ENCODE data around the gene COL6A2.

GRCh38 chr21:46125846-46126301, 28.0 kb downstream of the COL6A2 start:
- TF ChIP-seq KDM1A (IDR thresholded peaks at IDR 0.05; ENCODE audit: borderline replicate concordance) (no peak), ZNF592 (IDR thresholded peaks at IDR 0.05) (no peak), JUND (IDR thresholded peaks at IDR 0.05; ENCODE audit: low read depth, low read length) (no peak), CTCF (IDR thresholded peaks at IDR 0.05 in 2 of 3, conservative IDR thresholded peaks at IDR 0.05 in 1 of 3; ENCODE audit: control insufficient read depth in 2 of 3, extremely low read depth in 1 of 3, insufficient read depth in 1 of 3, low read depth in 3 of 3, low read length in 3 of 3) (no peak), POLR2A (IDR thresholded peaks at IDR 0.05; ENCODE audit: low read depth, low read length) (no peak), ELK1 (IDR thresholded peaks at IDR 0.05; ENCODE audit: low read depth, low read length) (no peak), SIN3A (IDR thresholded peaks at IDR 0.05; ENCODE audit: low read depth, low read length) (no peak), JUNB (IDR thresholded peaks at IDR 0.05) (no peak), HCFC1 (IDR thresholded peaks at IDR 0.05; ENCODE audit: low read length) (no peak), CBX5 (IDR thresholded peaks at IDR 0.05; ENCODE audit: low read depth) (no peak), ZBTB33 (IDR thresholded peaks at IDR 0.05) (no peak), TAF1 (IDR thresholded peaks at IDR 0.05; ENCODE audit: borderline replicate concordance, low read depth, low read length) (no peak)
